HepG2 (cell line): ENCODE data around the gene TBCD. TPM values are rescaled to one million over a fixed set of nuclear protein-coding genes. Genes with fewer than 3 reads are reported as not detected.

ENCODE experiments used
- BCLAF1 ChIP-seq: fragments of 450-650 bp; IDR thresholded peaks from 2 replicates; pipeline ENCODE4 v1.6.1; 2017; ENCODE audit warnings: mild to moderate bottlenecking
- BRCA1 ChIP-seq: sonication (generic); formaldehyde crosslinking; IDR thresholded peaks from 2 replicates; pipeline ENCODE4 v1.4.0; 2020; ENCODE audit warnings: missing genetic modification reagents
- ERF ChIP-seq: IDR thresholded peaks from 2 replicates; pipeline ENCODE4 v1.6.1; 2018; ENCODE audit warnings: missing biosample characterization, missing genetic modification reagents
- EZH2 ChIP-seq: conservative IDR thresholded peaks from 2 replicates; pipeline ENCODE4 v1.6.1; 2012; ENCODE audit warnings: mild to moderate bottlenecking, low read depth, low read length, moderate library complexity
- HMG20B ChIP-seq: conservative IDR thresholded peaks from 2 replicates; pipeline ENCODE4 v1.6.1; 2016; ENCODE audit warnings: missing genetic modification reagents, missing compliant biosample characterization
- HNF1B ChIP-seq: sonication (generic); formaldehyde crosslinking; IDR thresholded peaks from 2 replicates; pipeline ENCODE4 v1.5.1; 2020; ENCODE audit warnings: mild to moderate bottlenecking, moderate library complexity, missing genetic modification reagents
- KDM2A ChIP-seq: sonication (generic); formaldehyde crosslinking; IDR thresholded peaks from 2 replicates; pipeline ENCODE4 v1.4.0; 2020; ENCODE audit warnings: low read depth, missing genetic modification reagents, borderline replicate concordance
- KLF15 ChIP-seq: sonication (generic); formaldehyde crosslinking; IDR thresholded peaks from 2 replicates; pipeline ENCODE4 v1.8.1; 2023; ENCODE audit warnings: borderline replicate concordance, mild to moderate bottlenecking, inconsistent platforms, missing genetic modification reagents, mixed read lengths
- MEF2D ChIP-seq: sonication (generic); formaldehyde crosslinking; IDR thresholded peaks from 2 replicates; pipeline ENCODE4 v1.5.1; 2020; ENCODE audit warnings: mild to moderate bottlenecking, missing genetic modification reagents
- PHB2 ChIP-seq: fragments of 450-650 bp; IDR thresholded peaks from 2 replicates; pipeline ENCODE4 v1.6.1; 2018; ENCODE audit not compliant: partially characterized antibody
- SSRP1 ChIP-seq: IDR thresholded peaks from 2 replicates; pipeline ENCODE4 v1.6.1; 2016; ENCODE audit warnings: control low read depth
- TFE3 ChIP-seq: IDR thresholded peaks from 2 replicates; pipeline ENCODE4 v1.6.1; 2016
- YY1 ChIP-seq: IDR thresholded peaks from 2 replicates; pipeline ENCODE4 v1.6.1; 2011; ENCODE audit warnings: low read length, low read depth, moderate library complexity, mild to moderate bottlenecking; ENCODE audit not compliant: insufficient read depth, insufficient replicate concordance
- ZBTB33 ChIP-seq: sonication (generic); formaldehyde crosslinking; IDR thresholded peaks from 2 replicates; pipeline ENCODE4 v1.4.0; 2020; ENCODE audit warnings: missing genetic modification reagents
- ZFP37 ChIP-seq: sonication (generic); formaldehyde crosslinking; IDR thresholded peaks from 2 replicates; pipeline ENCODE4 v1.4.0; 2020; ENCODE audit warnings: missing genetic modification reagents, borderline replicate concordance
- ZNF282 ChIP-seq: fragments of 450-650 bp; IDR thresholded peaks from 2 replicates; pipeline ENCODE4 v1.6.1; 2018; ENCODE audit not compliant: partially characterized antibody
- ZNF3 ChIP-seq: IDR thresholded peaks from 2 replicates; pipeline ENCODE4 v1.7.0; 2017; ENCODE audit warnings: inconsistent platforms
- ZNF468 ChIP-seq: sonication (generic); formaldehyde crosslinking; IDR thresholded peaks from 2 replicates; pipeline ENCODE4 v1.8.0; 2022; ENCODE audit warnings: mild to moderate bottlenecking, moderate library complexity, missing genetic modification reagents
- ZNF746 ChIP-seq: sonication (generic); formaldehyde crosslinking; IDR thresholded peaks from 2 replicates; pipeline ENCODE4 v1.8.0; 2022; ENCODE audit warnings: mild to moderate bottlenecking, missing genetic modification reagents
- ZNF782 ChIP-seq: sonication (generic); formaldehyde crosslinking; IDR thresholded peaks from 2 replicates; pipeline ENCODE4 v1.4.0; 2020; ENCODE audit warnings: missing genetic modification reagents, mild to moderate bottlenecking, borderline replicate concordance
- polyA plus RNA-seq, 8 experiments: library from polyadenylated mRNA; depleted of rRNA in 3 of 8; stranded (reverse) in 7 of 8; unstranded in 1 of 8; fragments of >200 nt; fragmentation: Illumina TruSeq in 4 of 8; extraction: Trizol in 4 of 8; gene quantifications; 2 replicates each; pipeline versions ENCODE4 v1.2.1 to v1.2.3, GENCODE V29; 2011 to 2016; ENCODE audit warnings: low read depth in 4 of 8, missing spikeins in 1 of 8, mixed read lengths in 1 of 8; ENCODE audit not compliant: insufficient read depth in 1 of 8
- total RNA-seq, 5 experiments: library from RNA; depleted of rRNA; stranded (reverse); fragments of >200 nt; fragmentation: Illumina TruSeq; extraction: Trizol; gene quantifications; 2 replicates each; pipeline ENCODE4 v1.2.3, GENCODE V29; 2016; ENCODE audit warnings: low read depth in 1 of 5

The TBCD gene
- total and polyA plus RNA-seq, 2 of the 13 experiments (the other 11 are each of a cell fraction or from before 2014, with no cell fraction given) = 33.9 to 54.8 TPM

- TF ChIP-seq ZNF746 (CRISPR knock-in tag) (no peak), SSRP1 (CRISPR knock-in tag) (no peak), ZNF782 (CRISPR knock-in tag) (no peak), BCLAF1 (no peak), KDM2A (CRISPR knock-in tag) (peak; percentile 48; the same call in 1 of the 2 replicates), ZNF3 (no peak), KLF15 (no peak), BRCA1 (CRISPR knock-in tag) (0 out of 2 replicates have a peak, but pooled peaks have one; percentile 35), PHB2 (no peak), YY1 (peak; percentile 23), ZNF468 (CRISPR knock-in tag) (no peak), MEF2D (CRISPR knock-in tag) (0 out of 2 replicates have a peak, but pooled peaks have one; percentile 49), ZFP37 (CRISPR knock-in tag) (0 out of 2 replicates have a peak, but pooled peaks have one; percentile 42), HNF1B (CRISPR knock-in tag) (peak; percentile 27; the same call in 1 of the 2 replicates), TFE3 (no peak), ZBTB33 (CRISPR knock-in tag) (peak; percentile 79), HMG20B (CRISPR knock-in tag) (no peak), ERF (CRISPR knock-in tag) (0 out of 2 replicates have a peak, but pooled peaks have one; percentile 50), EZH2 (no peak), ZNF282 (no peak)
Measured at GRCh38 chr17:82781894-82782274, 30.0 kb downstream of the TBCD start (continued).
